Endodermal cell (in vitro differentiated cells): ENCODE measurements around the gene TAF11L11. TPM values are rescaled to one million over a fixed set of nuclear protein-coding genes. Genes with fewer than 3 reads are reported as not detected.
"Not testable (repeated sequence)": the region's sequence is repeated elsewhere in the genome, so short reads cannot be mapped to it uniquely, and the experiment has no call there.

Experiments
- DNase-seq: peaks from one replicate; pipeline ENCODE4 v3.0.0-alpha.2; 2017
- H3K27ac ChIP-seq: 2 replicates; pipeline ENCODE4 v1.5.1; 2013; ENCODE audit warnings: mild to moderate bottlenecking, low read depth, low read length, moderate library complexity
- H3K27me3 ChIP-seq: 2 replicates; pipeline ENCODE4 v1.6.1; 2013; ENCODE audit warnings: mild to moderate bottlenecking, low read length, moderate library complexity; ENCODE audit not compliant: insufficient read depth, control insufficient read depth, poor library complexity, severe bottlenecking
- H3K36me3 ChIP-seq: 2 replicates; pipeline ENCODE4 v1.7.0; 2013; ENCODE audit warnings: mild to moderate bottlenecking, low read length, moderate library complexity; ENCODE audit not compliant: control insufficient read depth, insufficient read depth
- H3K4me1 ChIP-seq: one replicate; pipeline ENCODE4 v1.7.0; 2013; ENCODE audit warnings: low read length; ENCODE audit not compliant: control insufficient read depth, insufficient read depth
- H3K4me3 ChIP-seq: 2 replicates; pipeline ENCODE4 v1.5.1; 2013; ENCODE audit warnings: mild to moderate bottlenecking, low read length, moderate library complexity
- H3K9ac ChIP-seq: 2 replicates; pipeline ENCODE4 v1.6.1; 2013; ENCODE audit warnings: mild to moderate bottlenecking, low read length, moderate library complexity; ENCODE audit not compliant: poor library complexity, severe bottlenecking; ENCODE audit errors: extremely low read depth
- H3K9me3 ChIP-seq: 2 replicates; pipeline ENCODE4 v1.6.1; 2013; ENCODE audit warnings: mild to moderate bottlenecking, low read length, moderate library complexity; ENCODE audit not compliant: control insufficient read depth
- H3K27ac Mint-ChIP-seq: 2 replicates; pipeline ENCODE4 v1.8.0; 2020; ENCODE audit warnings: mixed read lengths
- H3K27me3 Mint-ChIP-seq: 2 replicates; pipeline ENCODE4 v1.8.0; 2021; ENCODE audit warnings: mild to moderate bottlenecking, mixed read lengths; ENCODE audit not compliant: insufficient read depth
- H3K36me3 Mint-ChIP-seq: 2 replicates; pipeline ENCODE4 v1.8.0; 2020; ENCODE audit warnings: low read depth, mixed read lengths
- H3K4me1 Mint-ChIP-seq: 2 replicates; pipeline ENCODE4 v1.8.0; 2020; ENCODE audit warnings: mixed read lengths
- H3K4me3 Mint-ChIP-seq: 2 replicates; pipeline ENCODE4 v1.8.0; 2020; ENCODE audit warnings: mild to moderate bottlenecking, moderate library complexity, mixed read lengths
- H3K9me3 Mint-ChIP-seq: 2 replicates; pipeline ENCODE4 v1.8.0; 2020; ENCODE audit warnings: mild to moderate bottlenecking, mixed read lengths
- CTCF ChIP-seq: fragments of 200-600 bp; sonication (generic); conservative IDR thresholded peaks from 2 replicates; pipeline ENCODE4 v1.5.0; 2021; ENCODE audit warnings: antibody characterized with exemption, mild to moderate bottlenecking
- WGBS, 2 experiments: methylation state at CpG; one replicate each; pipeline versions ENCODE4 v1.1.5 to v1.1.7; 2013; ENCODE audit warnings: missing lambda C conversion rate in 2 of 2, mixed read lengths in 1 of 2; ENCODE audit not compliant: insufficient coverage in 1 of 2, insufficient read length in 1 of 2; 5-methylcytosine and 5-hydroxymethylcytosine counted together
- total RNA-seq, 2 donors: library from RNA; stranded (reverse); fragmentation: NEBNext Ultra II Directional in 1 of 2; extraction: Animal tissue kit (Norgen Biotek cat#: 25700) in 1 of 2; gene quantifications; 2 replicates in 1 of 2; 3 replicates in 1 of 2; pipeline ENCODE4 v1.2.1, GENCODE V29; 2021

Gene TAF11L11
- total RNA-seq, 2 donors from 2014 or later, result not detected

DNA sequence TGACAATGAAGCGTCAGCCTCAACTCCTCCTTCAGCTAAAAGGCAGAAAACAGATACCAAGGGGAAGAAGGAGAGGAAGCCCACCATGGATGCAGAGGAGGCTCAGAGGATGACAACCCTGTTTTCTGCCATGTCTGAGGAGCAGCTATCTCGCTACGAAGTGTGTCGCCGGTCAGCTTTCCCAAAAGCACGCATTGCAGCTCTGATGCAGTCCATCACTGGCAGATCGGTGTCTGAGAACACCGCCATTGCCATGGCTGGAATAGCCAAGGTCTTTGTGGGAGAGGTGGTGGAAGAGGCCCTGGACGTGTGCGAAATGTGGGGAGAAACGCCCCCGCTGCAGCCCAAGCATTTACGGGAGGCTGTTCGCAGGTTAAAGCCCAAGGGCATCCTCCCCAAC lies 968 bp downstream of the TAF11L11 start:
- H3K36me3 Mint-ChIP-seq, result no peaks in the 10 kb centered on the region
- WGBS, 2 experiments, result 95 to 100% methylated on average over 1 to 9 of the region's 14 CpGs
- H3K4me1 Mint-ChIP-seq, result no peaks in the 10 kb centered on the region
- no peak overlapping the region for H3K4me3 Mint-ChIP-seq
- Histone ChIP-seq H3K27ac (no peak overlapping the region), H3K9ac (no peak overlapping the region), H3K4me3 (no peak overlapping the region), H3K4me1 (no peaks in the 10 kb centered on the region), H3K9me3 (no peaks in the 10 kb centered on the region), H3K36me3 (no peaks in the 10 kb centered on the region), H3K27me3 (no peaks in the 10 kb centered on the region)
- no peaks in the 10 kb centered on the region for H3K9me3 Mint-ChIP-seq
- no peak for DNase-seq
- no peak overlapping the region for H3K27ac Mint-ChIP-seq
- no peaks in the 10 kb centered on the region for H3K27me3 Mint-ChIP-seq
- no peak for TF ChIP-seq CTCF

GRCh38 chr5:17607461-17607860 lies 3.5 kb downstream of the TAF11L11 start:
- DNase-seq, H3K27me3 Mint-ChIP-seq, H3K36me3 ChIP-seq, H3K27me3 ChIP-seq, H3K4me1 ChIP-seq, H3K9me3 ChIP-seq, H3K27ac Mint-ChIP-seq, H3K9me3 Mint-ChIP-seq, H3K4me3 Mint-ChIP-seq, H3K36me3 Mint-ChIP-seq, H3K4me3 ChIP-seq, H3K9ac ChIP-seq, H3K4me1 Mint-ChIP-seq, H3K27ac ChIP-seq: not testable (repeated sequence)
- WGBS, 2 experiments, result 95% methylated on average over 4 of the region's 4 CpGs; no CpG with 5 or more reads in 1 of the 2 experiments

DNA sequence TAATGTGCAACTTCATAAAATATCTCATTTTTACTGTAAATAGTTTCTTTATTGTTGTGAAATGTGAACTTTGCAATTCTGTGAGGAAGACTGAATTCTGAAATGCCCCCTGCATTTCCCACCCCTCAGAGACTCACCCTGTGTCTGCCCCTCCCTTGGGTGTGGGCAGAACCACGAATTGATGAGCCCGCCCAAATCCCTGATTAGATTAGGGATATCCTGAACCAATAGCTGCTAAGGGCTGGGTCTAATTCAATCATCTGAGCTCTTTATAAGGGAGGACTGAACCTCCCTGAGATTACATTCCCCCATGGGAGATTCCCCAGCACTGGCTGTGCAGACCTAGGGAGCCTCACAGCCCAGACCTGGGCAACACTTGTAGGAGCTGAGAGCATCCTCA lies 6.1 kb downstream of the TAF11L11 start, which contains the start of gene TAF11L12:
TAF11L12 (plus strand) TSS at position 301 of the 400 bp plus-strand sequence.
- H3K27ac Mint-ChIP-seq, H3K4me3 ChIP-seq, H3K27me3 ChIP-seq, H3K4me1 Mint-ChIP-seq, H3K36me3 ChIP-seq, DNase-seq, H3K9me3 ChIP-seq, H3K9ac ChIP-seq, H3K4me1 ChIP-seq, H3K4me3 Mint-ChIP-seq, H3K27ac ChIP-seq, H3K9me3 Mint-ChIP-seq, H3K27me3 Mint-ChIP-seq, H3K36me3 Mint-ChIP-seq: not testable (repeated sequence)
- WGBS, 2 experiments, result 82% methylated on average over 2 of the region's 2 CpGs; no CpG with 5 or more reads in 1 of the 2 experiments

- no peak overlapping the region for H3K9ac ChIP-seq
- H3K4me3 ChIP-seq, result no peak overlapping the region
- H3K27ac Mint-ChIP-seq, result no peak overlapping the region
- H3K4me1 Mint-ChIP-seq, result no peaks in the 10 kb centered on the region
- peaks cover 5% of the 10 kb centered on the region for H3K27me3 Mint-ChIP-seq
- no peak for TF ChIP-seq CTCF
- no peaks in the 10 kb centered on the region for H3K27me3 ChIP-seq
- H3K36me3 ChIP-seq, result no peaks in the 10 kb centered on the region
- no peak overlapping the region for H3K4me3 Mint-ChIP-seq
- no peaks in the 10 kb centered on the region for H3K36me3 Mint-ChIP-seq
- no peak overlapping the region for H3K27ac ChIP-seq
- no peaks in the 10 kb centered on the region for H3K9me3 ChIP-seq
- DNase-seq, result no peak
- no peaks in the 10 kb centered on the region for H3K4me1 ChIP-seq
- WGBS, 2 experiments, result 90 to 95% methylated on average over 7 to 17 of the region's 17 CpGs
- no peaks in the 10 kb centered on the region for H3K9me3 Mint-ChIP-seq
Observed at GRCh38 chr5:17614872-17615605, 11.1 kb downstream of the TAF11L11 start.
